HepG2 (cell line): ENCODE results near the gene DUSP16. TPM values are rescaled to one million over a fixed set of nuclear protein-coding genes. Genes with fewer than 3 reads are reported as not detected.

Experiments
- ATAC-seq: fragments of 200-7000 bp; cut with Tn5 transposase; 3 replicates; pipeline ENCODE4 v1.9.1; 2020; ENCODE audit warnings: mild to moderate bottlenecking, moderate library complexity
- BruUV-seq: library from RNA; stranded (reverse); fragments of 400-500 nt; replicated peaks from 2 replicates; lab custom pipeline; 2021; lab: Mats Ljungman, UMichigan
- CTCF ChIA-PET: fragments of 300-600 bp; formaldehyde crosslinking; extraction: SDS; loops from one replicate; lab custom pipeline; 2021; ENCODE audit warnings: low total read pairs, inconsistent platforms, low intra/inter-chr PET ratio; lab: Yijun Ruan, JAX
- POLR2A ChIA-PET: fragments of 350-600 bp; sonication (Branson Sonifier 250); formaldehyde crosslinking; loops from one replicate; lab custom pipeline; 2020; ENCODE audit warnings: antibody characterized with exemption, inconsistent platforms; lab: Yijun Ruan, JAX
- DNase-seq: peaks from one replicate; pipeline ENCODE4 v3.0.0-alpha.2; 2015; ENCODE audit warnings: low spot score
- FAIRE-seq: peaks from 3 replicates; lab custom pipeline; 2011; peaks lifted over from hg19 to GRCh38; lab: Jason Lieb, UNC
- H2AFZ ChIP-seq: one replicate; pipeline ENCODE4 v1.6.1; 2011; ENCODE audit warnings: low read length, inconsistent platforms
- H3K27ac ChIP-seq: fragments of 300-600 bp; 3 replicates; pipeline ENCODE4 v1.8.0; 2011; ENCODE audit warnings: mixed run types, mild to moderate bottlenecking, mixed read lengths, low read length, inconsistent platforms; ENCODE audit not compliant: insufficient read depth; ENCODE audit errors: extremely low read length
- H3K27me3 ChIP-seq, 2 experiments: fragments of 200-600 bp in 1 of 2; 2 replicates in 1 of 2; 3 replicates in 1 of 2; pipeline versions ENCODE4 v1.6.0 to v1.8.0; 2011; ENCODE audit warnings: low read length in 2 of 2, mild to moderate bottlenecking in 2 of 2, moderate library complexity in 2 of 2, inconsistent platforms in 1 of 2; ENCODE audit not compliant: insufficient read depth in 2 of 2, control insufficient read depth in 1 of 2
- H3K36me3 ChIP-seq, 2 experiments: fragments of 200-600 bp in 1 of 2; replicated peaks in 1 of 2; 2 replicates in 1 of 2; 3 replicates in 1 of 2; pipeline versions ENCODE4 v1.5.1 to v1.8.0; 2011; ENCODE audit warnings: low read length in 2 of 2, inconsistent platforms in 1 of 2; ENCODE audit not compliant: insufficient read depth in 2 of 2, control insufficient read depth in 1 of 2
- H3K4me1 ChIP-seq: 2 replicates; pipeline ENCODE4 v1.5.1; 2012; ENCODE audit warnings: low read length, inconsistent platforms; ENCODE audit not compliant: insufficient read depth
- H3K4me2 ChIP-seq: 2 replicates; pipeline ENCODE4 v1.6.0; 2011; ENCODE audit warnings: low read depth, low read length, inconsistent platforms
- H3K4me3 ChIP-seq, 3 experiments: fragments of 200-600 bp in 1 of 3; sonication (generic), shearing (Covaris generic) in 1 of 3; replicated peaks in 1 of 3; 2 replicates each; pipeline ENCODE4 v1.5.1; 2011 to 2016; ENCODE audit warnings: low read length in 3 of 3, inconsistent platforms in 2 of 3, low read depth in 2 of 3, mild to moderate bottlenecking in 2 of 3, control low read depth in 1 of 3, mixed read lengths in 1 of 3; ENCODE audit not compliant: insufficient read depth in 1 of 3
- H3K79me2 ChIP-seq: one replicate; pipeline ENCODE4 v1.6.1; 2011; ENCODE audit warnings: low read length, inconsistent platforms; ENCODE audit not compliant: insufficient read depth
- H3K9ac ChIP-seq: 2 replicates; pipeline ENCODE4 v1.6.0; 2011; ENCODE audit warnings: mild to moderate bottlenecking, low read depth, low read length, inconsistent platforms; ENCODE audit not compliant: insufficient read depth
- H3K9me3 ChIP-seq: 2 replicates; pipeline ENCODE4 v1.5.1; 2012; ENCODE audit warnings: mild to moderate bottlenecking, low read length
- H4K20me1 ChIP-seq: 2 replicates; pipeline ENCODE4 v1.6.0; 2011; ENCODE audit warnings: inconsistent platforms, mild to moderate bottlenecking, low read length, moderate library complexity; ENCODE audit not compliant: insufficient read depth
- FOSL1 ChIP-seq: sonication (generic); formaldehyde crosslinking; IDR thresholded peaks from 2 replicates; pipeline ENCODE4 v1.9.0; 2021; ENCODE audit warnings: missing genetic modification reagents, borderline replicate concordance
- FOXA1 ChIP-seq, 2 experiments: fragments of 450-650 bp in 1 of 2; sonication (generic) in 1 of 2; formaldehyde crosslinking in 1 of 2; IDR thresholded peaks; 2 replicates each; pipeline versions ENCODE4 v1.4.0 to v1.6.1; 2016 to 2020; ENCODE audit warnings: missing genetic modification reagents in 1 of 2
- JARID2 ChIP-seq: sonication (generic); formaldehyde crosslinking; IDR thresholded peaks from 2 replicates; pipeline ENCODE4 v1.8.1; 2023; ENCODE audit warnings: missing genetic modification reagents, inconsistent platforms; ENCODE audit not compliant: insufficient replicate concordance
- MIER2 ChIP-seq: IDR thresholded peaks from 2 replicates; pipeline ENCODE4 v1.6.1; 2016; ENCODE audit warnings: missing biosample characterization, missing genetic modification reagents
- NFYB ChIP-seq: sonication (generic); formaldehyde crosslinking; IDR thresholded peaks from 2 replicates; pipeline ENCODE4 v1.4.0; 2020; ENCODE audit warnings: missing genetic modification reagents
- PCBP2 ChIP-seq: fragments of 200-400 bp; formaldehyde crosslinking; optimal IDR thresholded peaks from 2 replicates; pipeline ENCODE3; 2018; ENCODE audit warnings: low read length, low read depth; ENCODE audit not compliant: poor library complexity, severe bottlenecking
- RBM22 ChIP-seq: fragments of 200-400 bp; formaldehyde crosslinking; optimal IDR thresholded peaks from 2 replicates; pipeline ENCODE3; 2017; ENCODE audit warnings: mild to moderate bottlenecking, low read length, moderate library complexity
- SAP130 ChIP-seq: IDR thresholded peaks from 2 replicates; pipeline ENCODE4 v1.6.1; 2016; ENCODE audit warnings: low read depth
- SP4 ChIP-seq: sonication (generic); formaldehyde crosslinking; IDR thresholded peaks from 2 replicates; pipeline ENCODE4 v1.8.1; 2023; ENCODE audit warnings: mild to moderate bottlenecking, missing genetic modification reagents
- ZBTB34 ChIP-seq: sonication (generic); formaldehyde crosslinking; IDR thresholded peaks from 2 replicates; pipeline ENCODE4 v1.8.0; 2022; ENCODE audit warnings: mild to moderate bottlenecking, missing genetic modification reagents
- ZBTB38 ChIP-seq: sonication (generic); formaldehyde crosslinking; IDR thresholded peaks from 2 replicates; pipeline ENCODE4 v1.5.1; 2020; ENCODE audit warnings: mild to moderate bottlenecking, missing genetic modification reagents
- ZFP1 ChIP-seq: IDR thresholded peaks from 2 replicates; pipeline ENCODE4 v1.6.1; 2016
- ZNF225 ChIP-seq: sonication (generic); formaldehyde crosslinking; IDR thresholded peaks from 2 replicates; pipeline ENCODE4 v1.4.0; 2020; ENCODE audit warnings: mild to moderate bottlenecking, missing genetic modification reagents
- ZNF558 ChIP-seq: sonication (generic); formaldehyde crosslinking; IDR thresholded peaks from 2 replicates; pipeline ENCODE4 v1.9.0; 2022; ENCODE audit warnings: mild to moderate bottlenecking, missing genetic modification reagents, borderline replicate concordance
- ZNF646 ChIP-seq: sonication (generic); formaldehyde crosslinking; IDR thresholded peaks from 2 replicates; pipeline ENCODE4 v1.9.0; 2021; ENCODE audit warnings: mild to moderate bottlenecking, missing genetic modification reagents
- ZNF776 ChIP-seq: sonication (generic); formaldehyde crosslinking; IDR thresholded peaks from 2 replicates; pipeline ENCODE4 v1.4.0; 2020; ENCODE audit warnings: mild to moderate bottlenecking, missing genetic modification reagents
- WGBS: methylation state at CpG from one replicate; pipeline ENCODE4 v1.1.6; 2017; ENCODE audit warnings: low lambda C conversion rate; 5-methylcytosine and 5-hydroxymethylcytosine counted together
- in situ Hi-C: cut with HindIII; loops from 2 replicates; pipeline ENCODE4 v1.10.0; 2017; ENCODE audit warnings: low pct_unique_long_range_greater_than_20kb; ENCODE audit not compliant: extremely low pct_ligation_motif_present
- intact Hi-C: fragments of 100-400 bp; cut with micrococcal nuclease; formaldehyde crosslinking; loops from one replicate; pipeline ENCODE4 v1.10.0; 2022; ENCODE audit not compliant: unreplicated experiment
- polyA plus RNA-seq, 8 experiments: library from polyadenylated mRNA; depleted of rRNA in 3 of 8; stranded (reverse) in 7 of 8; unstranded in 1 of 8; fragments of >200 nt; fragmentation: Illumina TruSeq in 4 of 8; extraction: Trizol in 4 of 8; gene quantifications; 2 replicates each; pipeline versions ENCODE4 v1.2.1 to v1.2.3, GENCODE V29; 2011 to 2016; ENCODE audit warnings: low read depth in 4 of 8, missing spikeins in 1 of 8, mixed read lengths in 1 of 8; ENCODE audit not compliant: insufficient read depth in 1 of 8
- total RNA-seq, 5 experiments: library from RNA; depleted of rRNA; stranded (reverse); fragments of >200 nt; fragmentation: Illumina TruSeq; extraction: Trizol; gene quantifications; 2 replicates each; pipeline ENCODE4 v1.2.3, GENCODE V29; 2016; ENCODE audit warnings: low read depth in 1 of 5

DUSP16 gene
- total and polyA plus RNA-seq, 2 of the 13 experiments (the other 11 are each of a cell fraction or from before 2014, with no cell fraction given), result 45.7 to 46.6 TPM

GRCh38 chr12:12527820-12528296 is 34.8 kb downstream of the DUSP16 start:
- FAIRE-seq (no peak), DNase-seq (no peak), ATAC-seq (peak; percentile 56; the same call in 2 of the 3 replicates)
- H3K27me3 ChIP-seq, result no peaks in the 10 kb centered on the region
- CTCF ChIA-PET, result no interaction called here
- H3K4me1 ChIP-seq, result peaks cover 69% of the 10 kb centered on the region
- H3K4me2 ChIP-seq, result no peak overlapping the region
- POLR2A ChIA-PET, result no interaction called here
- H3K79me2 ChIP-seq, result peaks cover 60% of the 10 kb centered on the region
- TF ChIP-seq SAP130 (CRISPR knock-in tag) (no peak), ZNF558 (CRISPR knock-in tag) (no peak), RBM22 (peak; percentile 93), SP4 (CRISPR knock-in tag) (0 out of 2 replicates have a peak, but pooled peaks have one; percentile 21), ZNF646 (CRISPR knock-in tag) (no peak), ZNF776 (CRISPR knock-in tag) (no peak), NFYB (CRISPR knock-in tag) (0 out of 2 replicates have a peak, but pooled peaks have one; percentile 9), ZFP1 (CRISPR knock-in tag) (no peak), FOSL1 (CRISPR knock-in tag) (no peak), MIER2 (CRISPR knock-in tag) (no peak), ZNF225 (CRISPR knock-in tag) (no peak), FOXA1 (IDR thresholded peaks at IDR 0.05) (no peak), FOXA1 (CRISPR knock-in tag; IDR thresholded peaks at IDR 0.05) (peak; percentile 32; the same call in 1 of the 2 replicates), PCBP2 (peak; percentile 81), ZBTB38 (0 out of 2 replicates have a peak, but pooled peaks have one; percentile 32), ZBTB34 (CRISPR knock-in tag) (no peak), JARID2 (no peak)
- H3K36me3 ChIP-seq, result peaks cover 0 to 18% of the 10 kb centered on the region in 2 experiments; a peak in 3 of 5 replicates
- no TSS peak for BruUV-seq
- H3K9ac ChIP-seq, result no peak overlapping the region
- H3K4me3 ChIP-seq, result no peak overlapping the region
- H2AFZ ChIP-seq, result no peak overlapping the region
- H4K20me1 ChIP-seq, result peaks cover 9% of the 10 kb centered on the region; the same call in 1 of the 2 replicates
- WGBS, result 93% methylated on average over 5 of the region's 5 CpGs
- in situ Hi-C loops, result no loop called here
- no peaks in the 10 kb centered on the region for H3K9me3 ChIP-seq
- intact Hi-C loops, result no loop called here
- peak overlapping the region; percentile 22 for H3K27ac ChIP-seq
